HG03342 (cell line): Measurements from ENCODE around the gene TSHZ2.
"Not testable (repeated sequence)": the region's sequence is repeated elsewhere in the genome, so short reads cannot be mapped to it uniquely, and the experiment has no call there.

ENCODE experiments used
- ATAC-seq: cut with Tn5 transposase; IDR thresholded peaks from one replicate; pipeline ENCODE4 v1.9.1; 2021; ENCODE audit warnings: mild to moderate bottlenecking, moderate library complexity; ENCODE audit not compliant: unreplicated experiment

TSHZ2 gene

GRCh38 chr20:53023732-53024520, 51.8 kb downstream of the TSHZ2 start:
- ATAC-seq, result no peak

GRCh38 chr20:53024653-53025052, 52.5 kb downstream of the TSHZ2 start:
- ATAC-seq, result not testable (repeated sequence)

DNA sequence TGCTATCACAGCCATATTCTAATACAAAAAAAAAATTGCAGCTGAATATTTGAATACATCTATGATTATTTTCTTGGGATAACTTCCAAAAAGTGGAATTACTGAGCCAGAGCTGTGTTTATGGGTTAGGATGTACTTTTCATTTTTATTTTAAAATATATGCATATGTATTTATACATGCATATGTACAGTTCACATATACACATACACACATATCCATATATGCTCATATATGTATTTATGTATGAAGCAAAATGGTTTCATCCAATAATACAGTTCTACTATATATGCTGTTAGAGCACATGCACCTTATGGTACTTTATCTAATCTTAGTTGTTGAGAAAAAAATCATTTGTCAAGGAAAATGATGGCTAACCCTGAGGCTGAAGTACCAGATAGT, 54.9 kb downstream of the TSHZ2 start:
- no peak for ATAC-seq

GRCh38 chr20:53028337-53029007, 56.3 kb downstream of the TSHZ2 start:
- no peak for ATAC-seq

DNA sequence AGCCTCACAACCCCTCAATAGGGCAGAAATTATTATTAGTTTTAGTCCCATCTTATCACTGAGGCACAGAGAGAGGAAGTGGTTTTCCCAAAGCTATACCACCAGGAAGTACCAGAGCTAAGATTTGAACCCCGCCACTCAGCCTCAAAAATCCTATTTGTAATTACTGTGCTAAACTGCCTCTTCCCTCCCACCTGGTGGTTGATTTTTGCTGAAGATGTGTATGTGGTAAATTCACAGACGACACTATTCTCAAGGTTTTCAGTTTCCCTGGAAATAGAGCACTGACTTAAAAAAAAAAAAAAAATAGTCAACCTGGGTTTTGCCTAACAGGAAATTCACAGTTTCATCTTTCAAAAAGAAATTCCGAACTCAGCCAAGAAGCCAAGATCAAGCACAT, 57.9 kb downstream of the TSHZ2 start:
- no peak for ATAC-seq

DNA sequence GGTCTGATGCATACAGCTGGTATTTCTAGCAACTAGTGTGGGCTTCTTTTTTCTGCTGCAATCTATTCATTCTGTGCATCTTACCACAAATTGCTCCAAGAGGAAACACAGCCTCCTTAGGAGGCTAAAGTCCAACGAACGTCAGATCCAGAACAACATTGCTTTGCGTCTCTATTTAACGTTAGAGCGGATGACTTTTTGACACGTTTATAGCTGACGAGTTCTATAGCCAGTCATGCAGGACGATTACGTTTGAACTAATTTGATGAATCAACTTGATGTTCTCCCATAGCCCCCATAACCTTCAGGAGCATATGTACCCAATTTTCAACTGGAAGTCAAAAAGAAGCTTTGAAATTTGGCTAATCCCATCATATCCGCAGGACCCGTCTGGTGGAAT, 59.9 kb downstream of the TSHZ2 start:
- no peak for ATAC-seq

GRCh38 chr20:53032478-53032932, 60.3 kb downstream of the TSHZ2 start:
- ATAC-seq, result no peak

DNA sequence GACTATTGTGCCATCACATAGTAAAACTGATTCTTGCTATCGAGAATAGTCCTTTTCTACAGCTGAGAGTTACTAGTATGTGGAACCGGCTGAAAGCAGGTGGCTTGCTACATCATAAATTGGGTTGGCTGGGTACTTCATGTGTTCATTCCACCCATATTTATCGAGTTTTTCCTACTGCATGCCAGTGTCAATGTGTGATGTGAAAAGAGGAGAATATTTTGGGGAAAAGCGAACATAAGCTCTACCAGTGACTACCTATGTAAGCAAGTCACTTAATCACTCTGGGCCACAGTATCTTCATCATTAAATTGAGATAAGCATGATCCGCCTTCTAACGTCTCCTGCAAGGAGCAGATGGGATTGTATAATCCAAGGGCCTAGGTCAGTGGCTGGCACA, 61.0 kb downstream of the TSHZ2 start:
- ATAC-seq, result no peak

GRCh38 chr20:53034899-53035298, 62.7 kb downstream of the TSHZ2 start:
- ATAC-seq, result no peak

DNA sequence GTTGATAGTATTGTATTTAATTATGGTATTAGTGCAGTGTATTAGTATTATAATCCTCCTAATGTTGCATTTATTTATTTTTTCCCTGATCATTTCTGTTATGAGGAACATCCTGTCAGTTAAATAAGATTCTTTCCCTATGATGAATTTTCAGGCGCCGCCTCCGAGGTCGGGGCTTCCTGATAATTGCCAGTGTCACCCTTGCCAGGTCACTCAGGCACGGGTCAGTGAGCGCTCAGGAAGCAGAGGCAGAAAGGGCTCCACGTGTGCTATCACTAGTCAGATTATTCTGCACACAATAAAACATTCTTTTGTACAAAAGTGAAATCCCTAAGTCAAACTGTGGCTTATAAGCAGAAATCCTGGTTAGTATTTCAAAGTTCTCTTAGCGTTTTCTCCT, 64.8 kb downstream of the TSHZ2 start:
- no peak for ATAC-seq

DNA sequence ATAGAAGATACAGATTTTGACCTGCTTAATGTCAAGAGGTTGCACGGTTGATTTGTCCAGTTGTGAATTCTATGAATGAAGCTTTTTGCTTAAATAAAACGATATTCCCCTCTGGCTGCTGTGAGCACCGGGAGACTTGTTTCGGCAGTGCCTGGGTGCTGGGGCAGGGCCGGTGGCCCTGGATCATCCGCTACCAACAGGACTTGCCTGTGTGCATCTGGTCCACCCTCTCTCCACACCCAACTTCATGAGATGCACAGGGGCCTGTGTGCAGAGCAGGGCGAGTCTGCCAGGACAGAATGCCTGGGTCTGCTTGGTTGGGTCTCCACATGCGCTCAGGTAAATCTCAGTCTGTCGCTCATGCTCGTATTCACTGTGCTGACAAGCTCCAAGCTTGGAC, 65.5 kb downstream of the TSHZ2 start:
- no peak for ATAC-seq

- ATAC-seq, result no peak
Observed at GRCh38 chr20:53038299-53038698, 66.1 kb downstream of the TSHZ2 start.

DNA sequence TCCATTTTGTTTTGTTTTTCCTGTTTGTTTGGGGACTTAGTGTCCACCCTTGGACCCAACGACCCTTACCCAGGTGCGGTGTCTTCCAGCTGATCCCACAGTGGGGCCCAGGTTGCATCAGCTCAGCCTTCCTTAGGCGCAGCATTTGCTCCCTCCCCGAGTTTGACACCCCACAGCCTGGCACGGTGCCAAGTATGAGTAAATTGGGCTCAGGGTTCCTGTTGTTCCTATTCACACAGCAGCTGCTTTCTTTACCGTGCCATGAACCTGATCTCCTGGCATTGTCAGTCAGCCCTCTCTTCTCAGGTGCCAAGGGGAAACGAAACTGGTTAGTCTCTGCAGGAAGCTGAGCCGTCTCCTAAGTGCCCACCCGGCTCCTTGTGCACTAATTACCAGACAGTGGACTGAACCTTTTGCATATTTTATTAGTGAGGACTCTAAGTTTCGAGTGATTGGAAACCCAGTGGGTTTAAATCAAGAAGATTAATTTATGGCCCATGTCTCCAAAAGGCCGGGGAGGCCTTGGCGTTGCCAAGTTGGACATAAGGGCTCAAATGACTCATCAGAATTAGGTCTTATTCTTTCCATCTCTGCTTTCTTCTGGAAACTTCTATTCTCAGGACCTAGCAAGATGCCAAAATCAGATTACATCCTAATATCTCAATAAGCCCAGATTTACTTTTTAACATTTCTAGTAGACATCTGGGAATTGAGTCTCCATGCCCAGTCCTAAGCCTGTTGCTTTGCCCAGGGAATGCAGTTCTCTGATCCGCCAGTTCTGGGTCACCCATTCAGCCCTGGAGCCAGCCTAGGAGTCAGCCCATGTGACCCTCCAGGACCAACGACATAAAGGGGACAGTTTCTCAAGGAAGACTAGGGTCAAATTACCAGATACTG, 68.8 kb downstream of the TSHZ2 start:
- ATAC-seq, result no peak

- ATAC-seq, result no peak
Observed at GRCh38 chr20:53042521-53042920, 70.4 kb downstream of the TSHZ2 start.

DNA sequence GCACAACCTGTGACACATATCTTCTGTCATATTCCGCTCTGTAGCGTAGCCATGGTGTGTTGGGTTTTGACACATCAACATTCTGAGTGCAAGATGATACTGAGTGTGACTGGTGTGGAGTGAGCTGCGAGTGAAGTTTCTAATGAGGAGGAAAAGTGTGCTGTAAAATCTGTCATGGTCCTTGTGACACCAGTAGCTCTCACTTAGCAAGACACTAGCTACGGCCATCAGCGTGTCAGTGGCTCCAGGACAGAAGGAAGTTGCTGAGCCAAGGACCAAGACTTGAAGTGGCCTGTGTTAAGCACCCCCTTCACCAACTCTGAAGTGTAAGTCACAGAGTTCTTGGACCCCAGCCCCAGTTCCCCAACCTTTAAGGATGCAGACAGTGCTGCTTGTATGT, 72.1 kb downstream of the TSHZ2 start:
- ATAC-seq, result no peak

GRCh38 chr20:53045941-53046340, 73.8 kb downstream of the TSHZ2 start:
- ATAC-seq, result no peak

GRCh38 chr20:53047203-53047602, 75.0 kb downstream of the TSHZ2 start:
- ATAC-seq, result no peak

DNA sequence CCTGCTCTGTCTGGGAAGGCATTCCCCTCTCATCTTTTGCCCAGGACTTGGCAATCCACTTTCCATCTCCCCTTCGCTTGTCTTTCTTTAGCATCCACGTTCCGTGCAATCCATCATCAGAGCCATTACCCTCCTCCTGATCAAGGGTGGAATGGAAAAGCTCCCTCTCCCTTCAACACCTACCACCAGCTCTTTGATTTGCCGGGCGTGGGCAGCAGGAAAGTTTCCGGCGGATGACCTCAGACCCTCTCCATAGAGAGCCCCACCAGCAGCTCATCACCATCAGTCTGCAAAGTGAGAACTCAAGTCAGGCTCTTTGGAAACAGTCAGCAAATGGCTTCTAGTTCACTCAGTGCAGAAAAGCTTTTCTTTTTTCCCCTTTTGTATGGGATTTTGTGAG, 76.2 kb downstream of the TSHZ2 start:
- no peak for ATAC-seq

GRCh38 chr20:53050338-53050737, 78.2 kb downstream of the TSHZ2 start:
- no peak for ATAC-seq

DNA sequence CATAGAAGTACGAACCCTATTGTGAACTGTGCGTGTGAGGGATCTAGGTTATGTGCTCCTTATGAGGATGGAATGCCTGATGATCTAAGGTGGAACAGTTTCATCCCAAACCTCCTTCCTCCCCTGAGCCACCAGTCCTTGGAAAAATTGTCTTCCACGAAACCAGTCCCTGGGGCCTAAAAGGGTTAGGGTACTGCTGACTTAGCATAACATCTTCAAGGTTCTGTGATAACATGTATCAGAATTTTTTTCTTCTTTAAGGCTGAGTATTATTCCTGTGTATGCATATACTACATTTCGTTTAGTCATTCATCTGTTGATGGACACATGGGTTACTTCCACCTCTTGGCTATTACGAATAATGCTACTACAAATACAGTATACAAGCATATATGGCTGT, 80.2 kb downstream of the TSHZ2 start:
- no peak for ATAC-seq

DNA sequence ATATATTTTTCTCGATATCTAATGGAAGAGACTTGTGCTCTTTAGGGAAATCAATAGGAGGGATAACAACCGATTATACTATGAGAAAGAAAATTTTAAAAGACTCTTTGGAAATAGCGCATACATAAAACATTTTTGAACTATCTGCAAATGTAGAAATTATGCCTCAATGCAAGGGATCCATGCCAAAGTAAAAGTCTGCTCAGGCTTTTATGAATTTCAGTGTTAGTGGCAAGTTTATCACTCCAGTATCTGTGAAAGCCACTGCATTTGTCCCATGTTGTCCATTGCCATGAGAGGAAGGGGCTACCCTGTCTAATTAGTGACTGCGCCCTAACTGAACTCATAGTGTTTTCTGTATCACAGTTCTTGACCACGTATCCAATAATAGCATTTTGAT, 81.4 kb downstream of the TSHZ2 start:
- ATAC-seq, result no peak
